Dermis blood vessel endothelial cell (primary cell): ENCODE results near the gene NAALADL2. TPM values are rescaled to one million over a fixed set of nuclear protein-coding genes. Genes with fewer than 3 reads are reported as not detected.

Experiments used
- DNase-seq: peaks from one replicate; pipeline ENCODE4 v3.0.0; 2010
- total RNA-seq: library from RNA; depleted of rRNA; stranded (reverse); fragments of >200 nt; gene quantifications from 2 replicates; pipeline ENCODE4 v1.2.3, GENCODE V29; 2014

The NAALADL2 gene
- total RNA-seq, 1 donor from 2014 or later, result 1.4 TPM

- no peak for DNase-seq
Measured at GRCh38 chr3:175001091-175001490, 142.0 kb downstream of the NAALADL2 start.

- DNase-seq, result no peak
Measured at GRCh38 chr3:175002732-175003143, 143.6 kb downstream of the NAALADL2 start.

- DNase-seq, result no peak
Measured at GRCh38 chr3:175003590-175003989, 144.5 kb downstream of the NAALADL2 start.

GRCh38 chr3:175005193-175005592 is 146.1 kb downstream of the NAALADL2 start:
- DNase-seq, result no peak

GRCh38 chr3:175005881-175006280 is 146.7 kb downstream of the NAALADL2 start:
- no peak for DNase-seq

- DNase-seq, result no peak
Measured at GRCh38 chr3:175007306-175007705, 148.2 kb downstream of the NAALADL2 start.

- DNase-seq, result no peak
Measured at GRCh38 chr3:175009295-175009694, 150.2 kb downstream of the NAALADL2 start.

- DNase-seq, result no peak
Measured at GRCh38 chr3:175015056-175015635, 156.0 kb downstream of the NAALADL2 start.

- DNase-seq, result no peak
Measured at GRCh38 chr3:175018946-175019727, 160.0 kb downstream of the NAALADL2 start.

GRCh38 chr3:175020101-175020500 is 161.0 kb downstream of the NAALADL2 start:
- DNase-seq, result no peak

- no peak for DNase-seq
Measured at GRCh38 chr3:175029828-175030227, 170.7 kb downstream of the NAALADL2 start.

- no peak for DNase-seq
Measured at GRCh38 chr3:175039875-175040274, 180.7 kb downstream of the NAALADL2 start.

- no peak for DNase-seq
Measured at GRCh38 chr3:175041369-175041768, 182.2 kb downstream of the NAALADL2 start.

- no peak for DNase-seq
Measured at GRCh38 chr3:175046601-175047000, 187.5 kb downstream of the NAALADL2 start.

GRCh38 chr3:175047786-175048185 is 188.7 kb downstream of the NAALADL2 start:
- no peak for DNase-seq

GRCh38 chr3:175057401-175057800 is 198.3 kb downstream of the NAALADL2 start:
- no peak for DNase-seq

GRCh38 chr3:175059788-175060187 is 200.7 kb downstream of the NAALADL2 start:
- no peak for DNase-seq

GRCh38 chr3:175065497-175065896 is 206.4 kb downstream of the NAALADL2 start:
- no peak for DNase-seq

- DNase-seq, result no peak
Measured at GRCh38 chr3:175066617-175067415, 207.7 kb downstream of the NAALADL2 start.

- DNase-seq, result no peak
Measured at GRCh38 chr3:175068587-175068986, 209.5 kb downstream of the NAALADL2 start.

- no peak for DNase-seq
Measured at GRCh38 chr3:175070946-175071345, 211.8 kb downstream of the NAALADL2 start.

- DNase-seq, result no peak
Measured at GRCh38 chr3:175073219-175073905, 214.2 kb downstream of the NAALADL2 start.

GRCh38 chr3:175075269-175075668 is 216.1 kb downstream of the NAALADL2 start:
- DNase-seq, result no peak
